SU-DHL-6 (cell line): ENCODE data around the gene SPEN.
A peak's percentile ranks its signal among the peaks of the same experiment; 100 is the strongest.

ENCODE experiments used
- H2AFZ ChIP-seq: fragments of 200-600 bp; sonication (generic); 2 replicates; pipeline ENCODE4 v1.6.1; 2014; ENCODE audit warnings: low read depth, mild to moderate bottlenecking, moderate library complexity, mixed read lengths, antibody characterized with exemption, low read length; ENCODE audit not compliant: severe bottlenecking
- H3F3A ChIP-seq: fragments of 200-600 bp; shearing (Covaris generic); 2 replicates; pipeline ENCODE4 v1.6.0; 2016; ENCODE audit warnings: antibody characterized with exemption, mild to moderate bottlenecking; ENCODE audit not compliant: insufficient read depth
- H3K27ac ChIP-seq: fragments of 200-600 bp; sonication (generic); 2 replicates; pipeline ENCODE4 v1.5.1; 2016; ENCODE audit warnings: low read depth, mild to moderate bottlenecking, low read length, moderate library complexity, mixed read lengths
- H3K27me3 ChIP-seq: fragments of 200-600 bp; sonication (generic), shearing (Covaris generic); 2 replicates; pipeline ENCODE4 v1.6.0; 2014; ENCODE audit warnings: mild to moderate bottlenecking, low read length
- H3K36me3 ChIP-seq: fragments of 200-600 bp; sonication (generic); 2 replicates; pipeline ENCODE4 v1.6.1; 2014; ENCODE audit warnings: mild to moderate bottlenecking, low read length, mixed read lengths
- H3K4me2 ChIP-seq: fragments of 300-600, 200-600 bp; shearing (Covaris generic), sonication (generic); 2 replicates; pipeline ENCODE4 v1.6.0; 2014; ENCODE audit warnings: low read length, low read depth, mild to moderate bottlenecking; ENCODE audit not compliant: poor library complexity, severe bottlenecking
- H3K4me3 ChIP-seq: fragments of 200-600 bp; sonication (generic); 2 replicates; pipeline ENCODE4 v1.5.1; 2014; ENCODE audit warnings: antibody characterized with exemption, low read length, mild to moderate bottlenecking, mixed read lengths; ENCODE audit not compliant: insufficient read depth, poor library complexity, severe bottlenecking
- H3K79me2 ChIP-seq: fragments of 200-600 bp; sonication (generic); 2 replicates; pipeline ENCODE4 v1.6.1; 2014; ENCODE audit warnings: mild to moderate bottlenecking, low read length, moderate library complexity; ENCODE audit not compliant: insufficient read depth
- H3K9ac ChIP-seq: fragments of 200-600 bp; sonication (generic); 2 replicates; pipeline ENCODE4 v1.7.0; 2014; ENCODE audit warnings: mild to moderate bottlenecking, low read length
- H3K9me2 ChIP-seq: fragments of 200-600 bp; sonication (generic); replicated peaks from 2 replicates; pipeline ENCODE4 v1.6.1; 2014; ENCODE audit warnings: low read length; ENCODE audit not compliant: insufficient read depth
- H3K9me3 ChIP-seq: fragments of 200-600 bp; sonication (generic); 2 replicates; pipeline ENCODE4 v1.6.1; 2014; ENCODE audit warnings: low read length, mixed read lengths; ENCODE audit not compliant: insufficient read depth
- H4K20me1 ChIP-seq: fragments of 200-600 bp; sonication (generic); 2 replicates; pipeline ENCODE4 v1.6.1; 2014; ENCODE audit warnings: low read depth, mild to moderate bottlenecking, antibody characterized with exemption, low read length, moderate library complexity, mixed read lengths
- CTCF ChIP-seq: fragments of 200-600 bp; sonication (generic); IDR thresholded peaks from one replicate; pipeline ENCODE4 v1.5.1; 2017; ENCODE audit warnings: antibody characterized with exemption, mild to moderate bottlenecking, low read length, moderate library complexity; ENCODE audit not compliant: insufficient read depth, poor library complexity, severe bottlenecking
- EZH2phosphoT487 ChIP-seq: fragments of 200-600 bp; sonication (generic), shearing (Covaris generic); conservative IDR thresholded peaks from 2 replicates; pipeline ENCODE4 v1.6.1; 2018; ENCODE audit warnings: mild to moderate bottlenecking, antibody characterized with exemption, low read length, moderate library complexity, mixed read lengths

SPEN gene

GRCh38 chr1:15948595-15949452 is 101.3 kb downstream of the SPEN start:
- H3K36me3 ChIP-seq, result no peaks in the 10 kb centered on the region
- no peaks in the 10 kb centered on the region for H3F3A ChIP-seq
- no peak overlapping the region for H3K4me3 ChIP-seq
- H3K79me2 ChIP-seq, result peaks cover 43% of the 10 kb centered on the region
- H3K27ac ChIP-seq, result peak overlapping the region; percentile 59; the same call in 1 of the 2 replicates
- H3K9me2 ChIP-seq, result no peaks in the 10 kb centered on the region
- no peaks in the 10 kb centered on the region for H4K20me1 ChIP-seq
- H3K9ac ChIP-seq, result peak overlapping the region; percentile 14; the same call in 1 of the 2 replicates
- H2AFZ ChIP-seq, result no peak overlapping the region
- peak overlapping the region; percentile 6 for H3K4me2 ChIP-seq
- no peaks in the 10 kb centered on the region for H3K27me3 ChIP-seq
- H3K9me3 ChIP-seq, result no peaks in the 10 kb centered on the region
- TF ChIP-seq CTCF (no peak), EZH2phosphoT487 (no peak)

GRCh38 chr1:15949453-15950245 is 102.1 kb downstream of the SPEN start:
- H4K20me1 ChIP-seq, result no peaks in the 10 kb centered on the region

GRCh38 chr1:15950302-15950701 is 102.8 kb downstream of the SPEN start:
- Histone ChIP-seq H3K36me3 (no peaks in the 10 kb centered on the region), H3K9me3 (no peaks in the 10 kb centered on the region), H3K79me2 (peaks cover 55% of the 10 kb centered on the region), H3K9ac (peak overlapping the region; percentile 29; the same call in 1 of the 2 replicates), H3K9me2 (no peaks in the 10 kb centered on the region), H3K27me3 (no peaks in the 10 kb centered on the region), H4K20me1 (no peaks in the 10 kb centered on the region), H3K27ac (peak overlapping the region; percentile 59), H3F3A (no peaks in the 10 kb centered on the region), H3K4me2 (peak overlapping the region; percentile 26), H2AFZ (no peak overlapping the region), H3K4me3 (no peak overlapping the region)
- no peak for TF ChIP-seq EZH2phosphoT487
- TF ChIP-seq CTCF, result no peak

More at GRCh38 chr1:15949453-15950245, 102.1 kb downstream of the SPEN start:
- Histone ChIP-seq H3K9me2 (no peaks in the 10 kb centered on the region), H3K27ac (peak overlapping the region; percentile 59), H3K9ac (peak overlapping the region; percentile 29; the same call in 1 of the 2 replicates), H3K79me2 (peaks cover 50% of the 10 kb centered on the region), H3K36me3 (no peaks in the 10 kb centered on the region), H2AFZ (no peak overlapping the region), H3K9me3 (no peaks in the 10 kb centered on the region), H3K4me3 (no peak overlapping the region), H3K4me2 (peak overlapping the region; percentile 26), H3F3A (no peaks in the 10 kb centered on the region), H3K27me3 (no peaks in the 10 kb centered on the region)
- TF ChIP-seq EZH2phosphoT487 (no peak), CTCF (no peak)
